K562 (cell line): Measurements from ENCODE around the gene URM1. TPM values are rescaled to one million over a fixed set of nuclear protein-coding genes. Genes with fewer than 3 reads are reported as not detected.

Source experiments
- BCOR ChIP-seq: fragments of 450-650 bp; IDR thresholded peaks from 2 replicates; pipeline ENCODE4 v1.6.1; 2016
- CHD1 ChIP-seq: fragments of 200-600 bp; sonication (generic); IDR thresholded peaks from one replicate; pipeline ENCODE4 v1.6.1; 2012; ENCODE audit warnings: mild to moderate bottlenecking, moderate library complexity, low read length, inconsistent platforms
- CREB1 ChIP-seq, 2 experiments: sonication (generic) in 1 of 2; formaldehyde crosslinking in 1 of 2; IDR thresholded peaks; 2 replicates each; pipeline versions ENCODE4 v1.6.1 to v1.8.0; 2012 to 2022; ENCODE audit warnings: inconsistent platforms in 1 of 2, mild to moderate bottlenecking in 1 of 2, missing genetic modification reagents in 1 of 2, moderate library complexity in 1 of 2
- DPF2 ChIP-seq: fragments of 450-650 bp; IDR thresholded peaks from 2 replicates; pipeline ENCODE4 v1.6.1; 2016
- HMGN3 ChIP-seq: IDR thresholded peaks from 2 replicates; pipeline ENCODE4 v1.6.1; 2011; ENCODE audit warnings: borderline replicate concordance, low read depth, mild to moderate bottlenecking, mixed read lengths, low read length; ENCODE audit not compliant: insufficient read length; ENCODE audit errors: extremely low read depth
- MTA3 ChIP-seq: fragments of 450-650 bp; formaldehyde crosslinking; IDR thresholded peaks from 2 replicates; pipeline ENCODE4 v1.6.1; 2017; ENCODE audit warnings: mild to moderate bottlenecking, borderline replicate concordance
- POLR2H ChIP-seq: IDR thresholded peaks from 2 replicates; pipeline ENCODE4 v1.6.1; 2016; ENCODE audit warnings: missing genetic modification characterization, low read depth, mild to moderate bottlenecking, control low read depth, missing compliant biosample characterization, moderate library complexity
- SIN3A ChIP-seq, 2 experiments: fragments of 150-350 bp in 1 of 2; IDR thresholded peaks; 2 replicates each; pipeline ENCODE4 v1.6.1; 2011 to 2016; ENCODE audit warnings: borderline replicate concordance in 2 of 2, low read depth in 2 of 2, low read length in 2 of 2, mild to moderate bottlenecking in 2 of 2, moderate library complexity in 2 of 2; ENCODE audit not compliant: control insufficient read depth in 1 of 2
- SIX5 ChIP-seq, 2 experiments: IDR thresholded peaks; 2 replicates each; pipeline ENCODE4 v1.6.1; 2011; ENCODE audit warnings: low read length in 2 of 2, borderline replicate concordance in 1 of 2, low read depth in 1 of 2, mild to moderate bottlenecking in 1 of 2, moderate library complexity in 1 of 2; ENCODE audit not compliant: insufficient read depth in 1 of 2
- SNAPC5 ChIP-seq: fragments of 250-450 bp; sonication (Bioruptor Pico); IDR thresholded peaks from 2 replicates; pipeline ENCODE4 v1.8.0; 2021; ENCODE audit warnings: moderate library complexity, mild to moderate bottlenecking, inconsistent platforms
- THRB ChIP-seq: fragments of 450-650 bp; formaldehyde crosslinking; conservative IDR thresholded peaks from 2 replicates; pipeline ENCODE4 v1.4.0; 2022; ENCODE audit warnings: mild to moderate bottlenecking, missing genetic modification characterization
- ZNF23 ChIP-seq: fragments of 250-450 bp; sonication (Bioruptor Pico); IDR thresholded peaks from 2 replicates; pipeline ENCODE4 v1.4.0; 2020; ENCODE audit warnings: mild to moderate bottlenecking
- ZNF395 ChIP-seq: fragments of 200-800 bp; sonication (Bioruptor generic); IDR thresholded peaks from 2 replicates; pipeline ENCODE4 v1.6.1; 2017; ENCODE audit warnings: missing genetic modification characterization, missing compliant biosample characterization
- ZNF696 ChIP-seq: fragments of 250-450 bp; sonication (Bioruptor Pico); conservative IDR thresholded peaks from 2 replicates; pipeline ENCODE4 v1.4.0; 2020; ENCODE audit warnings: mild to moderate bottlenecking, moderate library complexity
- ZNF707 ChIP-seq: fragments of 250-450 bp; sonication (Bioruptor Pico); conservative IDR thresholded peaks from 2 replicates; pipeline ENCODE4 v1.8.0; 2022; ENCODE audit warnings: inconsistent platforms, mild to moderate bottlenecking, moderate library complexity
- polyA plus RNA-seq, 8 experiments: library from polyadenylated mRNA; depleted of rRNA in 4 of 8; stranded (reverse) in 5 of 8; unstranded in 3 of 8; fragments of >200 nt; fragmentation: Nextera tagmentation in 2 of 8; fragmentation: Illumina TruSeq in 1 of 8; extraction: Ambion mirVana in 2 of 8; extraction: Trizol in 1 of 8; gene quantifications; 2 replicates each; pipeline versions ENCODE4 v1.2.1 to v1.2.3, GENCODE V29; 2011 to 2014; ENCODE audit warnings: inconsistent platforms in 1 of 8, missing spikeins in 1 of 8
- total RNA-seq, 7 experiments: library from RNA; depleted of rRNA in 6 of 7; stranded (reverse); fragments of >200 nt in 6 of 7; fragmentation: Illumina TruSeq in 2 of 7; extraction: Trizol in 2 of 7; gene quantifications; 2 replicates each; pipeline versions ENCODE4 v1.2.1 to v1.2.3, GENCODE V29; 2011 to 2021; ENCODE audit warnings: low replicate concordance in 1 of 7

Gene URM1
- total and polyA plus RNA-seq, 9 of the 15 experiments (the other 6 are each of a cell fraction or from before 2014, with no cell fraction given), result 10.1 to 88.9 (median 53.3) TPM

GRCh38 chr9:128370752-128371629 is at the start of gene URM1 (continued):
- TF ChIP-seq THRB (CRISPR knock-in tag) (no peak), HMGN3 (peak; percentile 53), POLR2H (tag) (no peak; the same call in 1 of the 2 replicates), ZNF23 (CRISPR knock-in tag) (no peak), CREB1 (IDR thresholded peaks at IDR 0.05) (no peak; the same call in 1 of the 2 replicates), CREB1 (CRISPR knock-in tag; IDR thresholded peaks at IDR 0.05) (no peak; the same call in 1 of the 2 replicates), BCOR (no peak), DPF2 (no peak), SIX5 (IDR thresholded peaks at IDR 0.05; ENCODE audit: borderline replicate concordance in 1 of 2, insufficient read depth in 1 of 2, low read depth in 1 of 2, low read length in 2 of 2) (no peak), SIN3A (IDR thresholded peaks at IDR 0.05; ENCODE audit: borderline replicate concordance in 2 of 2, control insufficient read depth in 1 of 2, low read depth in 2 of 2, low read length in 2 of 2) (peak; percentile 82 to 98), ZNF696 (no peak), ZNF395 (peak; percentile 27; the same call in 1 of the 2 replicates), MTA3 (0 out of 2 replicates have a peak, but pooled peaks have one; percentile 29), SNAPC5 (CRISPR knock-in tag) (no peak), ZNF707 (CRISPR knock-in tag) (no peak), CHD1 (peak; percentile 7)
